WTC11 (cell line): ENCODE data around the gene EIF4G3. TPM values are rescaled to one million over a fixed set of nuclear protein-coding genes. Genes with fewer than 3 reads are reported as not detected.

Experiments used
- ATAC-seq: fragments of 200-7000 bp; cut with Tn5 transposase; 2 replicates; pipeline ENCODE4 v1.10.0; 2021; ENCODE audit warnings: mild to moderate bottlenecking, moderate library complexity
- CTCF ChIA-PET: fragments of 300-600 bp; sonication (Branson Sonifier 250); formaldehyde crosslinking; loops from one replicate; lab custom pipeline; 2021; ENCODE audit warnings: antibody characterized with exemption; lab: Charles Lee
- POLR2A ChIA-PET: fragments of 350-600 bp; sonication (Branson Sonifier 250); formaldehyde crosslinking; loops from one replicate; lab custom pipeline; 2021; ENCODE audit warnings: antibody characterized with exemption; lab: Charles Lee
- DNase-seq: peaks from one replicate; pipeline ENCODE4 v3.0.0; 2021; ENCODE audit warnings: low spot score
- H3K27ac Mint-ChIP-seq: 2 replicates; pipeline ENCODE4 v1.8.0; 2021; ENCODE audit warnings: mixed read lengths
- H3K27me3 Mint-ChIP-seq: 2 replicates; pipeline ENCODE4 v1.8.0; 2021; ENCODE audit warnings: low read depth, mild to moderate bottlenecking, moderate library complexity, mixed read lengths
- H3K36me3 Mint-ChIP-seq: 2 replicates; pipeline ENCODE4 v1.8.0; 2021; ENCODE audit warnings: mixed read lengths
- H3K4me1 Mint-ChIP-seq: 2 replicates; pipeline ENCODE4 v1.8.0; 2022; ENCODE audit warnings: mixed read lengths
- H3K4me3 Mint-ChIP-seq: 2 replicates; pipeline ENCODE4 v1.8.0; 2021; ENCODE audit warnings: mild to moderate bottlenecking, moderate library complexity, mixed read lengths
- H3K9me3 Mint-ChIP-seq: 2 replicates; pipeline ENCODE4 v1.8.0; 2021; ENCODE audit warnings: mixed read lengths
- ATF3 ChIP-seq: sonication (generic); formaldehyde crosslinking; conservative IDR thresholded peaks from 2 replicates; pipeline ENCODE4 v1.8.1; 2022; ENCODE audit warnings: mild to moderate bottlenecking, missing genetic modification reagents
- FOXJ3 ChIP-seq: sonication (generic); formaldehyde crosslinking; IDR thresholded peaks from 2 replicates; pipeline ENCODE4 v1.9.0; 2021; ENCODE audit warnings: missing genetic modification reagents, mild to moderate bottlenecking, borderline replicate concordance
- GRHL2 ChIP-seq: fragments of 250-450 bp; sonication (Bioruptor Pico); IDR thresholded peaks from 2 replicates; pipeline ENCODE4 v1.8.0; 2022; ENCODE audit warnings: mild to moderate bottlenecking, moderate library complexity; ENCODE audit not compliant: insufficient replicate concordance, severe bottlenecking
- GTF2I ChIP-seq: fragments of 250-450 bp; sonication (Bioruptor Pico); conservative IDR thresholded peaks from 2 replicates; pipeline ENCODE4 v1.4.0; 2021; ENCODE audit warnings: mild to moderate bottlenecking
- JUN ChIP-seq: sonication (generic); formaldehyde crosslinking; IDR thresholded peaks from 2 replicates; pipeline ENCODE4 v1.8.0; 2023; ENCODE audit warnings: mild to moderate bottlenecking, missing genetic modification reagents
- MLX ChIP-seq: sonication (generic); formaldehyde crosslinking; IDR thresholded peaks from 2 replicates; pipeline ENCODE4 v1.8.1; 2023; ENCODE audit warnings: mild to moderate bottlenecking, missing genetic modification reagents, moderate library complexity
- NR1H2 ChIP-seq: sonication (generic); formaldehyde crosslinking; IDR thresholded peaks from 2 replicates; pipeline ENCODE4 v1.9.0; 2021; ENCODE audit warnings: mild to moderate bottlenecking, moderate library complexity, missing genetic modification reagents
- PRDM15 ChIP-seq: sonication (generic); formaldehyde crosslinking; IDR thresholded peaks from 2 replicates; pipeline ENCODE4 v1.8.0; 2022; ENCODE audit warnings: missing genetic modification reagents
- RELA ChIP-seq: sonication (generic); formaldehyde crosslinking; IDR thresholded peaks from 2 replicates; pipeline ENCODE4 v1.8.1; 2022; ENCODE audit warnings: missing genetic modification reagents, mild to moderate bottlenecking, borderline replicate concordance
- SOX15 ChIP-seq: fragments of 250-450 bp; sonication (Bioruptor Pico); IDR thresholded peaks from 2 replicates; pipeline ENCODE4 v1.9.0; 2021; ENCODE audit warnings: mild to moderate bottlenecking
- TEAD1 ChIP-seq: sonication (generic); formaldehyde crosslinking; IDR thresholded peaks from 2 replicates; pipeline ENCODE4 v1.8.0; 2022; ENCODE audit warnings: mild to moderate bottlenecking, missing genetic modification reagents
- ZNF263 ChIP-seq: sonication (generic); formaldehyde crosslinking; IDR thresholded peaks from 2 replicates; pipeline ENCODE4 v1.8.1; 2022; ENCODE audit warnings: low read depth, mild to moderate bottlenecking, moderate library complexity, missing genetic modification reagents
- ZNF671 ChIP-seq: fragments of 250-450 bp; sonication (Bioruptor Pico); IDR thresholded peaks from 2 replicates; pipeline ENCODE4 v1.8.0; 2021; ENCODE audit warnings: mild to moderate bottlenecking
- total RNA-seq: library from RNA; stranded (reverse); gene quantifications from 3 replicates; pipeline ENCODE4 v1.2.3, GENCODE V29; 2021
- TF ChIP-seq, protein P1 (sequence below): sonication (generic); formaldehyde crosslinking; IDR thresholded peaks from 2 replicates; pipeline ENCODE4 v1.8.0; 2023; ENCODE audit warnings: missing genetic modification reagents, mild to moderate bottlenecking, borderline replicate concordance
- TF ChIP-seq, protein P2 (sequence below): sonication (generic); formaldehyde crosslinking; IDR thresholded peaks from 2 replicates; pipeline ENCODE4 v1.8.1; 2023; ENCODE audit warnings: mild to moderate bottlenecking, missing genetic modification reagents
- TF ChIP-seq, protein P3 (sequence below): sonication (generic); formaldehyde crosslinking; IDR thresholded peaks from 2 replicates; pipeline ENCODE4 v1.8.1; 2022; ENCODE audit warnings: mild to moderate bottlenecking, moderate library complexity, missing genetic modification reagents
- TF ChIP-seq, protein P4 (sequence below): fragments of 250-450 bp; sonication (Bioruptor Pico); conservative IDR thresholded peaks from 2 replicates; pipeline ENCODE4 v1.9.0; 2021; ENCODE audit warnings: mild to moderate bottlenecking

EIF4G3 gene
- total RNA-seq, 1 experiment from 2014 or later, result 77.7 TPM

DNA sequence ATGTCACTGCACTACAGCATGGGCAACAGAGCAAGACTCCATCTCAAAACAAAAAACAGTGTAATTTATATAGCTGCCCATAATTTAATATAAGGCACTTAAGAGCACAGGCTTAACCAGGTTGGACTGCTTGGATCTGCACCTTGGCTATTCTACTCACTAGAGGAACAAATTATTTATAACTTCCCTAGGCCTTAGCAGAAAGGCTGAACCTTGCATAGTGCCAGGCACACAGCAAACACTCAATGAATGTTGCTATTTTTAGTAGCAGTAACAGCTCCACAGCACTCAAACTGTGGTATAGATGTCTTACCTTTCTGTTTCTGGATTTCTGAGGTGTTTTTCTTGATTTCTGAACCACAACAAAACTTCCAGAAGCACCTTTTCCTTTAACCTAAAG lies 409.4 kb downstream of the EIF4G3 start (continued):
- TF ChIP-seq, protein P1, sequence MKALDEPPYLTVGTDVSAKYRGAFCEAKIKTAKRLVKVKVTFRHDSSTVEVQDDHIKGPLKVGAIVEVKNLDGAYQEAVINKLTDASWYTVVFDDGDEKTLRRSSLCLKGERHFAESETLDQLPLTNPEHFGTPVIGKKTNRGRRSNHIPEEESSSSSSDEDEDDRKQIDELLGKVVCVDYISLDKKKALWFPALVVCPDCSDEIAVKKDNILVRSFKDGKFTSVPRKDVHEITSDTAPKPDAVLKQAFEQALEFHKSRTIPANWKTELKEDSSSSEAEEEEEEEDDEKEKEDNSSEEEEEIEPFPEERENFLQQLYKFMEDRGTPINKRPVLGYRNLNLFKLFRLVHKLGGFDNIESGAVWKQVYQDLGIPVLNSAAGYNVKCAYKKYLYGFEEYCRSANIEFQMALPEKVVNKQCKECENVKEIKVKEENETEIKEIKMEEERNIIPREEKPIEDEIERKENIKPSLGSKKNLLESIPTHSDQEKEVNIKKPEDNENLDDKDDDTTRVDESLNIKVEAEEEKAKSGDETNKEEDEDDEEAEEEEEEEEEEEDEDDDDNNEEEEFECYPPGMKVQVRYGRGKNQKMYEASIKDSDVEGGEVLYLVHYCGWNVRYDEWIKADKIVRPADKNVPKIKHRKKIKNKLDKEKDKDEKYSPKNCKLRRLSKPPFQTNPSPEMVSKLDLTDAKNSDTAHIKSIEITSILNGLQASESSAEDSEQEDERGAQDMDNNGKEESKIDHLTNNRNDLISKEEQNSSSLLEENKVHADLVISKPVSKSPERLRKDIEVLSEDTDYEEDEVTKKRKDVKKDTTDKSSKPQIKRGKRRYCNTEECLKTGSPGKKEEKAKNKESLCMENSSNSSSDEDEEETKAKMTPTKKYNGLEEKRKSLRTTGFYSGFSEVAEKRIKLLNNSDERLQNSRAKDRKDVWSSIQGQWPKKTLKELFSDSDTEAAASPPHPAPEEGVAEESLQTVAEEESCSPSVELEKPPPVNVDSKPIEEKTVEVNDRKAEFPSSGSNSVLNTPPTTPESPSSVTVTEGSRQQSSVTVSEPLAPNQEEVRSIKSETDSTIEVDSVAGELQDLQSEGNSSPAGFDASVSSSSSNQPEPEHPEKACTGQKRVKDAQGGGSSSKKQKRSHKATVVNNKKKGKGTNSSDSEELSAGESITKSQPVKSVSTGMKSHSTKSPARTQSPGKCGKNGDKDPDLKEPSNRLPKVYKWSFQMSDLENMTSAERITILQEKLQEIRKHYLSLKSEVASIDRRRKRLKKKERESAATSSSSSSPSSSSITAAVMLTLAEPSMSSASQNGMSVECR (CRISPR knock-in tag), result no peak
- TF ChIP-seq, protein P2, sequence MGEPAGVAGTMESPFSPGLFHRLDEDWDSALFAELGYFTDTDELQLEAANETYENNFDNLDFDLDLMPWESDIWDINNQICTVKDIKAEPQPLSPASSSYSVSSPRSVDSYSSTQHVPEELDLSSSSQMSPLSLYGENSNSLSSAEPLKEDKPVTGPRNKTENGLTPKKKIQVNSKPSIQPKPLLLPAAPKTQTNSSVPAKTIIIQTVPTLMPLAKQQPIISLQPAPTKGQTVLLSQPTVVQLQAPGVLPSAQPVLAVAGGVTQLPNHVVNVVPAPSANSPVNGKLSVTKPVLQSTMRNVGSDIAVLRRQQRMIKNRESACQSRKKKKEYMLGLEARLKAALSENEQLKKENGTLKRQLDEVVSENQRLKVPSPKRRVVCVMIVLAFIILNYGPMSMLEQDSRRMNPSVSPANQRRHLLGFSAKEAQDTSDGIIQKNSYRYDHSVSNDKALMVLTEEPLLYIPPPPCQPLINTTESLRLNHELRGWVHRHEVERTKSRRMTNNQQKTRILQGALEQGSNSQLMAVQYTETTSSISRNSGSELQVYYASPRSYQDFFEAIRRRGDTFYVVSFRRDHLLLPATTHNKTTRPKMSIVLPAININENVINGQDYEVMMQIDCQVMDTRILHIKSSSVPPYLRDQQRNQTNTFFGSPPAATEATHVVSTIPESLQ (CRISPR knock-in tag), result no peak
- TF ChIP-seq ZNF671 (CRISPR knock-in tag) (no peak), NR1H2 (CRISPR knock-in tag) (no peak)

- no peak for ATAC-seq
- ChIA-PET POLR2A (no interaction called here), CTCF (no interaction called here)
- Mint-ChIP-seq H3K36me3 (peaks cover 83% of the 10 kb centered on the region), H3K27me3 (no peaks in the 10 kb centered on the region), H3K4me3 (no peak overlapping the region), H3K4me1 (peaks cover 9% of the 10 kb centered on the region; the same call in 1 of the 2 replicates), H3K27ac (no peak overlapping the region), H3K9me3 (no peaks in the 10 kb centered on the region)
- DNase-seq, result no peak
- no peak for TF ChIP-seq MLX (CRISPR knock-in tag)
- no peak for TF ChIP-seq FOXJ3
- TF ChIP-seq GTF2I (CRISPR knock-in tag), result no peak
- TF ChIP-seq, protein P3, sequence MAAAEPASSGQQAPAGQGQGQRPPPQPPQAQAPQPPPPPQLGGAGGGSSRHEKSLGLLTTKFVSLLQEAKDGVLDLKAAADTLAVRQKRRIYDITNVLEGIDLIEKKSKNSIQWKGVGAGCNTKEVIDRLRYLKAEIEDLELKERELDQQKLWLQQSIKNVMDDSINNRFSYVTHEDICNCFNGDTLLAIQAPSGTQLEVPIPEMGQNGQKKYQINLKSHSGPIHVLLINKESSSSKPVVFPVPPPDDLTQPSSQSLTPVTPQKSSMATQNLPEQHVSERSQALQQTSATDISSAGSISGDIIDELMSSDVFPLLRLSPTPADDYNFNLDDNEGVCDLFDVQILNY (CRISPR knock-in tag), result no peak
- no peak for TF ChIP-seq ATF3 (CRISPR knock-in tag)
- no peak for TF ChIP-seq PRDM15
- TF ChIP-seq ZNF263, result no peak
- TF ChIP-seq GRHL2 (CRISPR knock-in tag), result no peak
- TF ChIP-seq TEAD1, result no peak
- no peak for TF ChIP-seq SOX15
- TF ChIP-seq, protein P1 (CRISPR knock-in tag), result no peak
- TF ChIP-seq, protein P4, sequence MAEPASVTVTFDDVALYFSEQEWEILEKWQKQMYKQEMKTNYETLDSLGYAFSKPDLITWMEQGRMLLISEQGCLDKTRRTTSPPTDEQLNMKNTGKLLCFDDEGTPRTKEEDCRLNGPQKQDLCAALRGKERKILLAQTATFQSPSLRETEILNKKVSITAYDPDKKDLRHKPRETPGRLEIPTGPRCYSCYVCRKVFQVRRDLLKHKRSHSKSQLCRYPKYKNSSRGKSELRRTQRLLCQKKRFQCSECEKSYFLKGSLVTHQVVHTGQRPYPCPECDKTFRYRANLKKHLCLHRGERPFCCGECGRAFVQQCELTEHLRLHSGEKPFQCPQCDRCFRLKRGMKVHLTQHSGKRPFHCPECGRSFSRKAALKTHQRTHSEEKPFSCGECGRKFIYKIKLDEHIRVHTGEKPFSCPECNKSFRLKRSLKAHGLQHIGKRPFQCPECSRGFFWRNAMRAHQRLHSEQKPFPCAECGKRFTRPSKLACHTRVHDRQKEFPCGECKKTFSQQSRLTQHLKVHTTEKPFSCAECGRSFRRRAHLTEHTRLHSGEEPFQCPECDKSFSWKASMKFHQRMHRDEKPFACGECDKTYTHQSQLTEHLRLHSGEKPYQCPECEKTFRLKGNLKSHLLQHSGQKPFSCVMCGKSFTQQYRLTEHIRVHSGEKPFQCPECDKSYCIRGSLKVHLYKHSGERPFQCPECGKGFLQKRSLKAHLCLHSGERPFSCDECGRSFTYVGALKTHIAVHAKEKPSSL (CRISPR knock-in tag), result no peak
- TF ChIP-seq JUN, result no peak
- TF ChIP-seq RELA, result no peak
Measured at GRCh38 chr1:20763417-20763816, 413.3 kb downstream of the EIF4G3 start.
